GM23248 (cell line): ENCODE measurements around the gene CD46. TPM values are rescaled to one million over a fixed set of nuclear protein-coding genes. Genes with fewer than 3 reads are reported as not detected.
A peak's percentile ranks its signal among the peaks of the same experiment; 100 is the strongest.
"Not testable (repeated sequence)": the region's sequence is repeated elsewhere in the genome, so short reads cannot be mapped to it uniquely, and the experiment has no call there.

ENCODE experiments used
- DNase-seq: peaks from one replicate; pipeline ENCODE4 v3.0.0-alpha.2; 2015
- H2AFZ ChIP-seq: fragments of 200-600 bp; sonication (generic); 2 replicates; pipeline ENCODE4 v1.6.1; 2016; ENCODE audit warnings: antibody characterized with exemption
- H3F3A ChIP-seq: fragments of 200-600 bp; sonication (generic); 2 replicates; pipeline ENCODE4 v1.6.1; 2016; ENCODE audit warnings: mild to moderate bottlenecking, antibody characterized with exemption, mixed run types; ENCODE audit not compliant: insufficient read depth
- H3K27ac ChIP-seq: fragments of 200-600 bp; sonication (generic); 2 replicates; pipeline ENCODE4 v1.5.1; 2016; ENCODE audit warnings: mild to moderate bottlenecking
- H3K27me3 ChIP-seq: fragments of 200-600 bp; sonication (generic); replicated peaks from 2 replicates; pipeline ENCODE4 v1.6.1; 2016; ENCODE audit warnings: mild to moderate bottlenecking; ENCODE audit not compliant: insufficient read depth
- H3K36me3 ChIP-seq: fragments of 200-600 bp; sonication (generic); 2 replicates; pipeline ENCODE4 v1.6.1; 2016; ENCODE audit warnings: low read depth, mild to moderate bottlenecking
- H3K4me1 ChIP-seq: fragments of 200-600 bp; sonication (generic); 2 replicates; pipeline ENCODE4 v1.6.1; 2016; ENCODE audit warnings: mild to moderate bottlenecking; ENCODE audit not compliant: insufficient read depth
- H3K4me2 ChIP-seq: fragments of 200-600 bp; sonication (generic); one replicate; pipeline ENCODE4 v1.6.1; 2016; ENCODE audit warnings: mild to moderate bottlenecking; ENCODE audit not compliant: unreplicated experiment
- H3K4me3 ChIP-seq: fragments of 200-600 bp; sonication (generic); 2 replicates; pipeline ENCODE4 v1.5.1; 2016; ENCODE audit warnings: mild to moderate bottlenecking
- H3K79me2 ChIP-seq: fragments of 200-600 bp; sonication (generic); 2 replicates; pipeline ENCODE4 v1.6.1; 2016; ENCODE audit warnings: mild to moderate bottlenecking; ENCODE audit not compliant: insufficient read depth
- H3K9ac ChIP-seq: fragments of 200-600 bp; sonication (generic); 2 replicates; pipeline ENCODE4 v1.6.1; 2016; ENCODE audit warnings: mild to moderate bottlenecking
- H3K9me2 ChIP-seq: fragments of 200-600 bp; sonication (generic); 2 replicates; pipeline ENCODE4 v1.6.1; 2016; ENCODE audit warnings: mixed run types, mild to moderate bottlenecking, moderate library complexity; ENCODE audit not compliant: insufficient read depth
- H3K9me3 ChIP-seq: fragments of 200-600 bp; sonication (generic); one replicate; pipeline ENCODE4 v1.6.1; 2017; ENCODE audit warnings: low read depth
- H4K20me1 ChIP-seq: fragments of 200-600 bp; sonication (generic); 2 replicates; pipeline ENCODE4 v1.6.0; 2016; ENCODE audit not compliant: insufficient read depth
- EZH2 ChIP-seq: fragments of 200-600 bp; sonication (generic); IDR thresholded peaks from 2 replicates; pipeline ENCODE4 v1.6.1; 2018; ENCODE audit warnings: antibody characterized with exemption, mild to moderate bottlenecking; ENCODE audit not compliant: insufficient read depth, poor library complexity, severe bottlenecking
- EZH2phosphoT487 ChIP-seq: fragments of 200-600 bp; sonication (generic); IDR thresholded peaks from 2 replicates; pipeline ENCODE4 v1.6.1; 2018; ENCODE audit warnings: antibody characterized with exemption, moderate library complexity, mild to moderate bottlenecking, low read depth; ENCODE audit not compliant: insufficient read depth
- WGBS, 2 experiments: methylation state at CpG; one replicate each; pipeline ENCODE4 v1.1.6; 2015 to 2017; ENCODE audit warnings: low lambda C conversion rate in 2 of 2, low coverage in 1 of 2; ENCODE audit errors: missing lambda C conversion rate in 2 of 2; 5-methylcytosine and 5-hydroxymethylcytosine counted together
- in situ Hi-C: fragments of 300-500 bp; cut with MboI; formaldehyde crosslinking; loops from 2 replicates; pipeline ENCODE4 v1.15.0; 2020
- polyA plus RNA-seq: library from polyadenylated mRNA; unstranded; fragments of >200 nt; fragmentation: Nextera tagmentation; extraction: Ambion mirVana; gene quantifications from 2 replicates; pipeline ENCODE4 v1.2.1, GENCODE V29; 2016
- total RNA-seq: library from RNA; depleted of rRNA; stranded (reverse); fragments of >200 nt; shearing (Covaris generic); gene quantifications from 2 replicates; pipeline ENCODE4 v1.2.3, GENCODE V29; 2014; rRNA removed

Gene CD46
- 49.2 and 54.3 TPM in 2 replicates for total RNA-seq
- polyA plus RNA-seq = 110 and 117 TPM in 2 replicates

DNA sequence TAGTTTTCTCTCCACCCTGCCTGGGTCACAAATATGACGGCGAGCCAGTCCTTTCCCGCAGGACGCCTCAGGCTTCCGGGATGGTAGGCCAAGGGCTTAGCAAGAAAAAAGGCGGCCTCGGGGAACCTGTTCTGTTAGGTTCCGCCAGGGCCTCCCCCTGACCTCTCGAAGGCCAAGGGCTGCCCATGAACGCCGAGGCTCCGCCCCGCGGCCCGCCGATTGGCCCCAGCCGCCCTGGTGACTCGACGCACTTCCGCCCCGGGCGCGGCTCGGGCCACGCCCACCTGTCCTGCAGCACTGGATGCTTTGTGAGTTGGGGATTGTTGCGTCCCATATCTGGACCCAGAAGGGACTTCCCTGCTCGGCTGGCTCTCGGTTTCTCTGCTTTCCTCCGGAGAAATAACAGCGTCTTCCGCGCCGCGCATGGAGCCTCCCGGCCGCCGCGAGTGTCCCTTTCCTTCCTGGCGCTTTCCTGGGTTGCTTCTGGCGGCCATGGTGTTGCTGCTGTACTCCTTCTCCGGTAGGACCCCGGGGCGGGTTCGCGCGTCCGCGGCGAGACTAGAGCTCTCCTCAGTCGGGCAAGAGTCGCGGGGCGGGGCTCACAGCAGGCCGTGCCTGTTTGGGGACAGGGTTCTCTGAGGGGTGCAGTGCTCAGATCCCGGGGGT lies at the start of gene CD46:
CD46 (plus strand) TSS at position 265 of the 666 bp plus-strand sequence; CDS start at position 424, 159 bp downstream.
- TF ChIP-seq EZH2phosphoT487 (no peak), EZH2 (no peak)
- Histone ChIP-seq H3K9me3 (no peaks in the 10 kb centered on the region), H4K20me1 (0 out of 2 replicates have a peak, but pooled peaks cover 6% of the 10 kb centered on the region), H3K36me3 (no peaks in the 10 kb centered on the region), H2AFZ (peak within 1 kb of the TSS; percentile 91), H3K27me3 (no peaks in the 10 kb centered on the region), H3K27ac (peak within 1 kb of the TSS; percentile 74), H3K4me1 (peaks cover 22% of the 10 kb centered on the region), H3K4me2 (peak within 1 kb of the TSS; percentile 89), H3K9me2 (no peaks in the 10 kb centered on the region), H3K4me3 (peak within 1 kb of the TSS; percentile 95), H3K79me2 (peaks cover 48% of the 10 kb centered on the region), H3F3A (no peaks in the 10 kb centered on the region), H3K9ac (peak within 1 kb of the TSS; percentile 80)
- 0 to 1% methylated on average over 38 to 45 of the region's 55 CpGs for WGBS, 2 experiments
- in situ Hi-C loops = no loop called here
- peak; percentile 97 for DNase-seq

- no peaks in the 10 kb centered on the region for H4K20me1 ChIP-seq
- H3K9me2 ChIP-seq = no peaks in the 10 kb centered on the region
- WGBS, 2 experiments = 23 to 28% methylated on average over 1 of the region's 1 CpG
- H3K36me3 ChIP-seq = no peaks in the 10 kb centered on the region
- no peaks in the 10 kb centered on the region for H3F3A ChIP-seq
- H2AFZ ChIP-seq = no peak overlapping the region
- no peaks in the 10 kb centered on the region for H3K27me3 ChIP-seq
- no peaks in the 10 kb centered on the region for H3K9me3 ChIP-seq
- H3K4me2 ChIP-seq = no peak overlapping the region
- no peak overlapping the region for H3K4me3 ChIP-seq
- H3K9ac ChIP-seq = no peak overlapping the region
- in situ Hi-C loops = no loop called here
- DNase-seq = peak; percentile 30
- H3K4me1 ChIP-seq = peaks cover 8% of the 10 kb centered on the region
- TF ChIP-seq EZH2phosphoT487 (no peak), EZH2 (no peak)
- no peak overlapping the region for H3K27ac ChIP-seq
- no peaks in the 10 kb centered on the region for H3K79me2 ChIP-seq
These were observed 49.5 kb upstream of the CD46 start for GRCh38 chr1:207702317-207702716.

DNA sequence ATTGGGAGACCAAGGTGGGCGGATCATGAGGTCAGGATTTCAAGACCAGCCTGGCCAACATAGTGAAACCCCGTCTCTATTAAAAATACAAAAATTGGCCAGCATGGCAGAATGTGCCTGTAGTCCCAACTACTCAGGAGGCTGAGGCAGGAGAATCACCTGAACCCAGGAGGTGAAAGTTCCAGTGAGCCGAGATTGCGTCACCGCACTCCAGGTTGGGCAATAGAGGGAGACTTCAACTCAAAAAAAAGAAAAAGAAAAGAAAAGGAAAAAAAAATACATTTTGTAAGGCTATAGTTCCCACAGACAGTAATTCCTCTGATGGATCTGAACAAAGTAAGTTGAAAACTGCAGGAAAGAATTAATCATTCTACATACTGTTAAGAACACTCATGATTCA lies 48.1 kb upstream of the CD46 start:
- Histone ChIP-seq H3F3A (peaks cover 10% of the 10 kb centered on the region; the same call in 1 of the 2 replicates), H3K4me2 (no peak overlapping the region), H3K79me2 (no peaks in the 10 kb centered on the region), H3K4me3 (no peak overlapping the region), H3K27ac (no peak overlapping the region), H2AFZ (no peak overlapping the region), H3K36me3 (no peaks in the 10 kb centered on the region), H3K9me3 (no peaks in the 10 kb centered on the region), H3K9ac (no peak overlapping the region), H4K20me1 (no peaks in the 10 kb centered on the region), H3K27me3 (no peaks in the 10 kb centered on the region), H3K4me1 (peaks cover 18% of the 10 kb centered on the region), H3K9me2 (no peaks in the 10 kb centered on the region)
- in situ Hi-C loops = no loop called here
- TF ChIP-seq EZH2 = no peak
- TF ChIP-seq EZH2phosphoT487 = no peak
- DNase-seq = no peak
- WGBS, 2 experiments = 84 to 85% methylated on average over 5 of the region's 5 CpGs

DNA sequence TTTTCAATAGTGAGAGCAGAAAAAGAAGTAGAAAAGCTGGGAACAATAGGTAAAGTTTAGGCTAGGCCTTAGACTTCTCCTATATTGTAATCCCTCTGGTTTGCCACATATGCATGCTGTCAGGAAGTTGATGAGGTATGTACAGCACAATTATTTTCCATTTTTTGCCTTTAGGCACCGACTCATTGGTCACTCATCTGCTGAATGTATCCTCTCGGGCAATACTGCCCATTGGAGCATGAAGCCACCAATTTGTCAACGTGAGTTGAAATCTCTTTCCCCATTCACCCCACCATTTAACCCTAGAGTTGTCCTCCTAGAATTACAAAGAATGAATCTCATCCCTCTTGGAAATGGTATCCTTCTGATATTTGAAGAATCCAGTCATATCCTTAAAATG lies 43.9 kb upstream of the CD46 start:
- H3K9me3 ChIP-seq, H3K79me2 ChIP-seq, H3K9me2 ChIP-seq, in situ Hi-C loops, H3K27me3 ChIP-seq, H3F3A ChIP-seq, H3K4me3 ChIP-seq, H3K36me3 ChIP-seq, H4K20me1 ChIP-seq: not testable (repeated sequence)
- peak overlapping the region; percentile 79 for H3K27ac ChIP-seq
- peak overlapping the region; percentile 74 for H2AFZ ChIP-seq
- peak overlapping the region; percentile 15 for H3K4me2 ChIP-seq
- peak; percentile 19 for DNase-seq
- 45% methylated on average over 3 of the region's 3 CpGs for WGBS, 2 experiments
- H3K9ac ChIP-seq = 0 out of 2 replicates have a peak overlapping the region, but pooled peaks have one; percentile 17
- H3K4me1 ChIP-seq = peaks cover 18% of the 10 kb centered on the region
